Measurements from ENCODE around the gene ARID1B. TPM values are rescaled to one million over a fixed set of nuclear protein-coding genes. Genes with fewer than 3 reads are reported as not detected.

The ARID1B gene
- total and polyA plus RNA-seq, 2 of the 13 experiments (the other 11 are each of a cell fraction or from before 2014, with no cell fraction given): 20.1 to 32.6 TPM

- TF ChIP-seq ELK4 (CRISPR knock-in tag; IDR thresholded peaks at IDR 0.05; ENCODE audit: borderline replicate concordance) (no peak), ZNF292 (CRISPR knock-in tag; IDR thresholded peaks at IDR 0.05; ENCODE audit: borderline replicate concordance, low read depth) (peak; percentile 81; the same call in 1 of the 2 replicates), PRPF4 (IDR thresholded peaks at IDR 0.05; ENCODE audit: low read depth, low read length, poor library complexity, severe bottlenecking) (no peak), ZSCAN12 (CRISPR knock-in tag; IDR thresholded peaks at IDR 0.05) (no peak), RORA (CRISPR knock-in tag; IDR thresholded peaks at IDR 0.05) (no peak), SUZ12 (IDR thresholded peaks at IDR 0.05; ENCODE audit: low read depth, low read length) (no peak), ZFP62 (CRISPR knock-in tag; IDR thresholded peaks at IDR 0.05) (no peak), HDAC6 (IDR thresholded peaks at IDR 0.05; ENCODE audit: low read depth, low read length) (no peak), PHF21A (CRISPR knock-in tag; IDR thresholded peaks at IDR 0.05) (peak; percentile 82), ZNF468 (CRISPR knock-in tag; IDR thresholded peaks at IDR 0.05) (no peak), ZNF543 (CRISPR knock-in tag; IDR thresholded peaks at IDR 0.05) (no peak), ZNF335 (CRISPR knock-in tag; IDR thresholded peaks at IDR 0.05) (peak; percentile 57; the same call in 1 of the 2 replicates), ZNF768 (CRISPR knock-in tag; IDR thresholded peaks at IDR 0.05) (no peak), FUBP1 (CRISPR knock-in tag; IDR thresholded peaks at IDR 0.05; ENCODE audit: borderline replicate concordance) (no peak), MIER2 (CRISPR knock-in tag; IDR thresholded peaks at IDR 0.05) (peak; percentile 58; the same call in 1 of the 2 replicates), PAX8 (CRISPR knock-in tag; IDR thresholded peaks at IDR 0.05; ENCODE audit: borderline replicate concordance) (no peak), SMARCC2 (IDR thresholded peaks at IDR 0.05) (no peak), KLF11 (CRISPR knock-in tag; IDR thresholded peaks at IDR 0.05) (no peak), ZNF552 (CRISPR knock-in tag; IDR thresholded peaks at IDR 0.05; ENCODE audit: borderline replicate concordance) (no peak), ZNF687 (CRISPR knock-in tag; IDR thresholded peaks at IDR 0.05) (no peak), ZNF256 (CRISPR knock-in tag; conservative IDR thresholded peaks at IDR 0.05) (no peak), SRSF9 (IDR thresholded peaks at IDR 0.05; ENCODE audit: borderline replicate concordance, insufficient read depth, low read depth, low read length, poor library complexity, severe bottlenecking) (no peak), DDIT3 (CRISPR knock-in tag; IDR thresholded peaks at IDR 0.05) (no peak)
Observed at GRCh38 chr6:156933201-156934068, 156.3 kb downstream of the ARID1B start (continued).
